ENCODE measurements around the gene TTC6. TPM values are rescaled to one million over a fixed set of nuclear protein-coding genes. Genes with fewer than 3 reads are reported as not detected.

Gene TTC6
- total RNA-seq, 1 donor from 2014 or later, result not detected

- TF ChIP-seq CTCF (IDR thresholded peaks at IDR 0.05), result no peak
- Histone ChIP-seq H3K27ac (no peak overlapping the region), H3K36me3 (no peaks in the 10 kb centered on the region), H3K4me1 (peaks cover 0 to 13% of the 10 kb centered on the region in 2 donors), H3K27me3 (peaks cover 56% of the 10 kb centered on the region), H3K4me3 (peak overlapping the region; percentile 56 to 57), H3K9me3 (no peaks in the 10 kb centered on the region)
- intact Hi-C loops (cut with DNase I), result loop anchor here (10.0 kb wide), 3 partner anchors 349 to 1069 kb away; partner anchors contain the start of gene NKX2-1
- DNase-seq (ENCODE audit: low spot score in 2 of 2), result no peak
Measured at GRCh38 chr14:37593511-37594237, 1.8 kb upstream of the TTC6 start.

- intact Hi-C loops (cut with DNase I), result loop anchor here (10.0 kb wide), 3 partner anchors 350 to 1070 kb away; partner anchors contain the start of gene NKX2-1
- Histone ChIP-seq H3K36me3 (no peaks in the 10 kb centered on the region), H3K4me3 (peak overlapping the region; percentile 56 to 57), H3K27ac (no peak overlapping the region), H3K4me1 (peaks cover 0 to 14% of the 10 kb centered on the region in 2 donors), H3K27me3 (peaks cover 58% of the 10 kb centered on the region), H3K9me3 (no peaks in the 10 kb centered on the region)
- no peak for DNase-seq (ENCODE audit: low spot score in 2 of 2)
- peak; percentile 20 to 51 (median 32) for TF ChIP-seq CTCF (IDR thresholded peaks at IDR 0.05)
Measured at GRCh38 chr14:37594238-37594970, 1.0 kb upstream of the TTC6 start.

- intact Hi-C loops (cut with DNase I), result loop anchor here (10.0 kb wide), 3 partner anchors 351 to 1071 kb away; partner anchors contain the start of gene NKX2-1
- Histone ChIP-seq H3K4me3 (peak overlapping the region; percentile 56 to 57), H3K27me3 (peaks cover 60% of the 10 kb centered on the region), H3K27ac (no peak overlapping the region), H3K4me1 (peaks cover 0 to 17% of the 10 kb centered on the region in 2 donors), H3K9me3 (no peaks in the 10 kb centered on the region), H3K36me3 (no peaks in the 10 kb centered on the region)
- DNase-seq (ENCODE audit: low spot score in 2 of 2), result no peak
- TF ChIP-seq CTCF (IDR thresholded peaks at IDR 0.05), result no peak
Measured at GRCh38 chr14:37595809-37596621, 586 bp downstream of the TTC6 start.

GRCh38 chr14:37596790-37597472, 1.5 kb downstream of the TTC6 start:
- DNase-seq (ENCODE audit: low spot score in 2 of 2), result no peak
- H3K27me3 ChIP-seq, result peaks cover 57% of the 10 kb centered on the region
- intact Hi-C loops (cut with DNase I), result loop anchor here (10.0 kb wide), 3 partner anchors 352 to 1072 kb away; partner anchors contain the start of gene NKX2-1

More at GRCh38 chr14:37596790-37597472, 1.5 kb downstream of the TTC6 start:
- no peak for TF ChIP-seq CTCF (IDR thresholded peaks at IDR 0.05)
- Histone ChIP-seq H3K9me3 (no peaks in the 10 kb centered on the region), H3K4me3 (no peak overlapping the region), H3K36me3 (no peaks in the 10 kb centered on the region), H3K27ac (no peak overlapping the region), H3K4me1 (peaks cover 0 to 17% of the 10 kb centered on the region in 2 donors)

Measured in ascending aorta (tissue), 2 donors.